Activated naive CD4-positive, alpha-beta T cell treated with anti-CD3 and anti-CD28 coated beads, Interleukin-2, amount 50 U/mL, for 72 hours (primary cell): ENCODE results near the gene G6PD. TPM values are rescaled to one million over a fixed set of nuclear protein-coding genes. Genes with fewer than 3 reads are reported as not detected.
A peak's percentile ranks its signal among the peaks of the same experiment; 100 is the strongest.
"Not testable (repeated sequence)": the region's sequence is repeated elsewhere in the genome, so short reads cannot be mapped to it uniquely, and the experiment has no call there.

ENCODE experiments used
- ATAC-seq, 2 donors: fragments of 150-1000 bp; cut with Tn5 transposase; 2 replicates each; pipeline ENCODE4 v1.10.0; 2021; ENCODE audit warnings: mild to moderate bottlenecking in 2 of 2, moderate library complexity in 2 of 2
- DNase-seq, 2 donors: peaks; one replicate each; pipeline ENCODE4 v3.0.0; 2021 to 2022; ENCODE audit warnings: low spot score in 2 of 2
- H3K27ac Mint-ChIP-seq, 2 donors: one replicate each; pipeline ENCODE4 v1.8.0; 2022; ENCODE audit warnings: mild to moderate bottlenecking in 2 of 2, mixed read lengths in 2 of 2
- H3K36me3 Mint-ChIP-seq, 2 donors: one replicate each; pipeline ENCODE4 v1.8.0; 2022; ENCODE audit warnings: mixed read lengths in 2 of 2
- H3K9me3 Mint-ChIP-seq, 2 donors: one replicate each; pipeline ENCODE4 v1.8.0; 2022; ENCODE audit warnings: mixed read lengths in 2 of 2
- total RNA-seq, 2 donors: library from RNA; stranded (reverse); gene quantifications; one replicate each; pipeline ENCODE4 v1.2.3, GENCODE V29; 2022

Gene G6PD
- total RNA-seq = 10 to 100 TPM; 74.2 to 75.9 TPM

DNA sequence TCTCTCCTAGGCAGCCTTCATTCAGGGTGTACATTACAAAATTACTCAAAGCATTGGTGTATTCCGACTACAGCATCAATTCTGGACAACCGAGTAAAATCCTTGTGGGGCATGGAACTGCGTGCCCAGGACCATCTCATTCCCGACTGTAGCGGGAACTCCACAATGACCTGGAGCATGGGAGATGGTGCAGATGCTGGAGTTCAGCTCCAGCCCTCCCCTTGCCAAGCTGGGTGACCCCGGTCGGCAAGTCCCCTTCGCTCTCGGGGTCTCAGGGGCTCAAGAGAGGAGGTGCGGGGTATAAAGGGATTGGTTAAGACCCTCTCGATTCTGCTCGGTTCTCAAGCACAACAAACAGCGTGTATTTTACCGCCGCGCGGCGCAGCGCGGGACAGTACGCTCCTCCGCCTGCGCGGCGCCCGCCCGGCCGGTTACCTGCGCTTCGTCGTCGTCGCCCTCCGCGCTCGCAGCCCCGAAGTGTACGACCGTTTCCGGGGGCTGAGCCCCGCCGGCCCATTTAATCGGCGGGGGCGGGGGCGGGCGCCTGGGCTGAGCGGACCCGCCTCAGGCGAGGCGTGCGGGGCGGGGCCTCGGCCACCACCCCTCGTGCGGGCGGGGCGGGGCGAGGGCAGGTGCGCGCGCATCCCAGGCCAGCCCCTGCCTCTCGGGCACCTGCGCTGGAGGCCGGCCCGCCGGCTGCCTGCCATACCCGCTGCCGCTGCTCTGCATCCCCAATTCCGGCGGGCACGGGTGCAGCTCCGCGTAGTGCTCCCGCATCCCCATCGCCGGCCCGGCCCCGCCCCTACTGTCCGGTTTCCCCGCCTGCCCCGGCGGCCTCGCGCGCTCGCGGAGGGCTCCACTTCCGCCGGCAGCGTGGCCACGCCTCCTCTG lies at the start of gene G6PD:
TSS of gene G6PD (minus strand) at position 493 of the 891 bp plus-strand sequence. CDS start 691 bp downstream, outside the sequence.
- H3K27ac Mint-ChIP-seq = peak within 1 kb of the TSS; percentile 97 to 99
- no peaks in the 10 kb centered on the region for H3K9me3 Mint-ChIP-seq
- peak in 1 of 2 donors; percentile 75 for DNase-seq
- peak; percentile 64 to 72 for ATAC-seq
- H3K36me3 Mint-ChIP-seq = peaks cover 11 to 19% of the 10 kb centered on the region in 2 donors

GRCh38 chrX:154595559-154596249 lies 49.1 kb upstream of the G6PD start:
- Mint-ChIP-seq H3K9me3 (peaks cover 4% of the 10 kb centered on the region in 2 donors), H3K36me3 (no peaks in the 10 kb centered on the region), H3K27ac (no peak overlapping the region)
- DNase-seq (no peak), ATAC-seq (no peak)

DNA sequence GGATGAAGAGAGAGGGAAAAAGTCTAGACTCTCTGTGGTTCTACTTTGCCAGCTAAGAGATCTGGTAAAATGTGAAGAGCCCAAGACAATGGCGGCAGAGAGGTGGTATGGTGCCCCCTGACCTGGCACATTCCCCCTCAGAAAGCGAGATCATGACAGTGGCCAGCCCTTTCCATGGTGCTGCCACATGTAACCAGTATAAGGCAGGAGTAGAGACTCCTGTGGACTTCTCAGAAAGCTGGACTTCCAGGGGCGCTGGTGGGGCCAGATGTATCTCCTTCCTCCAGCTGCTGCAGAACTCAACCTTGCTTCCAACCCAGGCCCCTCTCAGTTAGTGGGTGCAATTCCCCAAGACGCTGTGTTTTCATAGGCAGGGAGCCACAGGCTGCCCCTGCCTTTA lies 47.8 kb upstream of the G6PD start:
- DNase-seq (no peak), ATAC-seq (no peak)
- no peaks in the 10 kb centered on the region for H3K36me3 Mint-ChIP-seq
- no peak overlapping the region for H3K27ac Mint-ChIP-seq
- peaks cover 4% of the 10 kb centered on the region in 2 donors for H3K9me3 Mint-ChIP-seq

DNA sequence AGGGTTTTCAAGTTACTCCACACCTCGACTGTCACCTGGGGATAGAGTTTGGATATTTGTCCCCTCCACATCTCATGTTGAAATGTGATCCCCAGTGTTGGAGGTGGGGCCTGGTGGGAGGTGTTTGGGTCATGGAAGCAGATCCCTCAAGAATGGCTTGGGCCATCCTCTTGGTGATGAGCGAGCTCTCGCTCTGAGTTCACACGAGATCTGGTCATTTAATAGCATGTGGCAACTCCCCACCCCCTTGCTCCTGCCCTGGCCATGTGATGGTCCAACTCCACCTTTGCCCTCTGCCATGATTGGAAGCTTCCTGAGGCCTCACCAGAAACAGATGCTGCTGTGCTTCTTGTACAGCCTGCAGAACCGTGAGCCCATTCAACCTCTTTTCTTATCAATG lies 46.6 kb upstream of the G6PD start:
- Mint-ChIP-seq H3K9me3 (peaks cover 4% of the 10 kb centered on the region in 2 donors), H3K27ac (no peak overlapping the region), H3K36me3 (no peaks in the 10 kb centered on the region)
- ATAC-seq (no peak), DNase-seq (no peak)

GRCh38 chrX:154592505-154592904 lies 45.9 kb upstream of the G6PD start:
- H3K36me3 Mint-ChIP-seq = no peaks in the 10 kb centered on the region
- ATAC-seq (no peak), DNase-seq (no peak)
- H3K9me3 Mint-ChIP-seq = peaks cover 4% of the 10 kb centered on the region in 2 donors
- no peak overlapping the region for H3K27ac Mint-ChIP-seq

DNA sequence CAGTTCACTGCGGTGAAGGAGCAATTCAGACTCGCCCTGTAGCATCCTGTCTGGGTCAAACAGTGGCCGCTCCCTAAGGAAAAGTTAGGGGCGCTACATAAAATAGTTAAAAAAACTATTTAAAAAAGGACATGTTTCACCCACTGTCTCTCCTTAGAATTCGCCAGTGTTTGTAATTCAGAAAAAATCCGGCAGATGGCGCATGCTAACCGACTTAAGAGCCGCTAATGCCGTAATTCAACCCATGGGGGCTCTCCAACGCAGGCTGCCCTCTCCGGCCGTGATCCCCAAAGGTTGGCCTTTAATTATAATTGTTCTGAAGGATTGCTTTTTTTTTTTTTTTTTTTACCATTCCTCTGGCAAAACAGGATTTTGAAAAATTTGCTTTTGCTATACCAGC lies 43.8 kb upstream of the G6PD start:
- H3K27ac Mint-ChIP-seq, H3K36me3 Mint-ChIP-seq: not testable (repeated sequence)

GRCh38 chrX:154584585-154585183 lies 38.0 kb upstream of the G6PD start, which contains the start of gene CTAG1A:
Gene CTAG1A (plus strand): TSS chrX:154585133. CDS start chrX:154585207, 74 bp downstream.
- H3K27ac Mint-ChIP-seq, DNase-seq, ATAC-seq, H3K36me3 Mint-ChIP-seq, H3K9me3 Mint-ChIP-seq: not testable (repeated sequence)

More for the DNA sequence above, 43.8 kb upstream of the G6PD start:
- not testable (repeated sequence) for H3K9me3 Mint-ChIP-seq, ATAC-seq, DNase-seq

- not testable (repeated sequence) for H3K27ac Mint-ChIP-seq, H3K9me3 Mint-ChIP-seq, DNase-seq, H3K36me3 Mint-ChIP-seq
- ATAC-seq = peak in 1 of 2 donors; percentile 53
Measured at GRCh38 chrX:154582994-154583393, 36.3 kb upstream of the G6PD start.

DNA sequence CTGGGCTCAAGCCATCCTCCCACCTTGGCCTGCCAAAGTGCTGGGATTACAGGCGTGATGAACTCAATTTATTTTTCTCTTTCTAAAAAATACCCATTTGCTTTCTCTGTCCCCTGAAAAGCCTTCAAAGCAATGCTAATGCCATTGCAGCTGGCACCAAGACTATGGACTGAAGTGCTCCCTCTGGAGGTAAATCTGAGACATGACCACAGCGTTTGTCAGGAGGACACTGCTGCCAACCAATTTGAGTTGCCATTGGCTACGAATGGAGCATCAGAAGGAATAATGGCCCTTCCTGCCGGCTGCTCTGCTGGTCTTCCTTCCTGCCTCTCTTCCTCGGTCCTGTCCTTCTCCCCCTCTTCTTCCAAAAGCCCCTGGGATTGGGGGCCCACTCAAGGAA lies 28.4 kb upstream of the G6PD start:
- H3K9me3 Mint-ChIP-seq, H3K27ac Mint-ChIP-seq, DNase-seq, H3K36me3 Mint-ChIP-seq: not testable (repeated sequence)
- ATAC-seq = peak; percentile 55 to 58

DNA sequence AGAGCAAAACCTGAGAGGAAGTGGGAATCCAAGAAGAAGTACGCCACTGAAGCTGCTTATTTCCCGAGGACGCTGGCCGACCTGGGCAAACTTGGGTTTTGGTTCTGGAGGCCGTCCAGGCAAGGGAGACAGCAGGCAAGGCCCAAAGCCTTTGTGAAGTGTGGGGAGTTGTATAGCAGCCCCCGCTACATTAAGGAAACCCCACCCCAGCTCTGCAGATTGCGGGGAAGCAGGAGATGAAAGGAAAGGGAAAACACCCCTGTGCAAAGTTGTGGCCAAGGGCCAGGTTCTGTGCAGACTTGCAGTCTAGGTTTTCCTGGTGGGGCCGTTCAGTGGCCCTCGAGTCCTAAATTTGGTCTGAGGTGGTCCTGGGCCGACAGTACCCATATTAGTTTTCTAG lies 26.4 kb upstream of the G6PD start:
- not testable (repeated sequence) for ATAC-seq, DNase-seq, H3K36me3 Mint-ChIP-seq, H3K9me3 Mint-ChIP-seq, H3K27ac Mint-ChIP-seq

DNA sequence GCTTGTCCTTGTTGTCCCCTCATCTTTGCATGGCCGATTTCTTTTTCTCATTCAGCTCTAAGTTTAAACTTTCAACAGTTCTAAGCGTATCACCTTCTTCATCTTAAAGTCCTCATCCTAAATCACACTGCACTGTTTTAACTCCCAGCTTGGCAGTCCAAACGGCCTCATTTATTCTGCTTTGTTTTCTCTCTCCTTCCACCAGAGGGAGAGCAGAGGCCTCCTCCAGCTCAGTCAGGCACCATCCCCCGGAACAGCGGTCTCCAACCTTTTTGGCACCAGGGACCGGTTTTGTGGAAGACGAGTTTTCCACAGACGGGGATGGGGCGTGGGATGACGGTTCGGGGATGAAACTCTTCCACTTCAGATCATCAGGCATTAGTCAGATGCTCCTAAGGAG lies 23.7 kb upstream of the G6PD start:
- H3K9me3 Mint-ChIP-seq, ATAC-seq, DNase-seq, H3K36me3 Mint-ChIP-seq, H3K27ac Mint-ChIP-seq: not testable (repeated sequence)

DNA sequence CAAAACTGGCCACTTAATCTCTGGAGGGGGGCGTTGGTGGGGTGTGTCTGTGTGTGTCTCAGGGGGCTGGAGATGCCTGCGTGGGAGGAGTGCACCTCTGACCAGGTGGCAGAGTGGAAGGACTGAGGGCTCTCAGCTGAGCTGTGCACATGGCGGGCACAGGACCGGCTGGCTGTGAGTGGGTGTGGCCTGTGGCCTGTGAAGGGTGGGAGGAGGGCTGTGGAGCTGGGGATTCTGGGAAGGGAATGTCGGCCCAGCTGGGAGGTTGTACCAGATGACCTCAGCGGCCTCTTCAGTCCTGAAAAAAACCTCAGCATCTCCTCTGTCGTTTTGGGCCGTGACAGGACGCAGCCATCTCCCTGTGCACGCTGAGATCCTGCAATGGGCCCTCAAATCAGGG lies 15.6 kb upstream of the G6PD start:
- not testable (repeated sequence) for ATAC-seq, H3K9me3 Mint-ChIP-seq, H3K36me3 Mint-ChIP-seq, H3K27ac Mint-ChIP-seq, DNase-seq

DNA sequence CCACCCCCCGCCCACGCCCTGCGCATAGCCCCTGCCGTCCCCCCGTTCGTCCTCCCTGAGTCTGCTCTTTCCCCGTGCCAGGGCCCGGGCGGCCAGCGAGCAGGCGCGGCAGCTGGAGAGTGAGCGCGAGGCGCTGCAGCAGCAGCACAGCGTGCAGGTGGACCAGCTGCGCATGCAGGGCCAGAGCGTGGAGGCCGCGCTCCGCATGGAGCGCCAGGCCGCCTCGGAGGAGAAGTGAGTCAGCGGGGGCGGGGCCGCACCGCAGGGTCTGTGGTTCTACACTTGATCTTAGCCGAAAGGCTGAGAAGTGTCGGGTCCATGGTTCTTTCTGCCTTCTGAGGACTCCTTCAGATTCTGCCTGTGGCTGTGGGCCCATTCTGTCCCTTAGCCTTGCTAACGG lies 13.7 kb upstream of the G6PD start:
- not testable (repeated sequence) for H3K9me3 Mint-ChIP-seq, H3K27ac Mint-ChIP-seq, DNase-seq, H3K36me3 Mint-ChIP-seq
- peak in 1 of 2 donors; percentile 28 for ATAC-seq

DNA sequence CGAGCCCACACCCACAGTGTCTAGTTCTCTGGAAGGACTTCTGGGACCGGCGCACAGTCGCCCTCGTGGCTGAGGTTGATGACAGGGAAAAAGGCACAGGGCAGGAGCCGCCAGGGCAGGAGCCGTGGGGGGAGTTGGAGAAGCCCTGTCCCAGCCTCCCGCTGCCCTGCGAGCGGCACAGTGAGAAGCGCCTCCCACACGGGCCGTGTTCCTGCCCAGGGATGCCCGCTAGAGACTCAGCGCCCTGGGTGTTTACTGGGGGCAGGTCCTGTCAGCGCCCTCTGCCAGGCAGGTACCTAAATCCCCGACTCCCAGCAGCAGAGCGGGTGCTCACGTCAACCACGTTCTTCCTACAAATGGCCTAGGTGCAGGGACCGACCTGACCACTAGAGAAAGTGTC lies 12.2 kb upstream of the G6PD start:
- not testable (repeated sequence) for H3K9me3 Mint-ChIP-seq, H3K36me3 Mint-ChIP-seq, DNase-seq, ATAC-seq, H3K27ac Mint-ChIP-seq

DNA sequence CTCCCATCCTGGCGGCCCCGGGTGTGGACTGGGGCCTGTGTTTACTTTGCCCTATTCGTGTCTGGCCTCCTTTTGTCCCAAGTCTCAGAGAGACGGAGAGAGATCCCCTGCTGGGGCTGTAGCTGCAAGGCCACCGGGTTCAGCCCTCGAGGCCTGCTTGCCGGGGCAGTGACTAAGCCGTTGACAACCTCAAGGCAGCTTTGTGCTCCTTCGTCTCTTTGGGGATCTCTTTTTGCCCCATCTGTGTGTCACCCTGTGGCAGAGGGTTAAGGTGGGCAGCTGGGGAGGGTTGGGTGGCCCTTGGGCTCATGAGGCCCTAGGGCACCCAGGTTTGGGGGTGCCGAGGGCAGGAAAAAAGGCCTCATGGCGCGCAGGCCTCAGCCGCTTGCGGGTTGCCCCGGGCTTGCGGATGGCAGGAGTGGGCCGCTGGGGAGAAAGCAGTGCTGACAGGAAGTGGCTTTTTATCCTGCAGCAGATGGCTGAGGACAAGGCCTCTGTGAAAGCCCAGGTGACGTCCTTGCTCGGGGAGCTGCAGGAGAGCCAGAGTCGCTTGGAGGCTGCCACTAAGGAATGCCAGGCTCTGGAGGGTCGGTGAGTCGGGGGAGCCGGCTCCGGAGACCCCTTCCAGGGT lies 11.5 kb upstream of the G6PD start:
- DNase-seq, H3K36me3 Mint-ChIP-seq, H3K27ac Mint-ChIP-seq, H3K9me3 Mint-ChIP-seq: not testable (repeated sequence)
- ATAC-seq = peak; percentile 82 to 87

DNA sequence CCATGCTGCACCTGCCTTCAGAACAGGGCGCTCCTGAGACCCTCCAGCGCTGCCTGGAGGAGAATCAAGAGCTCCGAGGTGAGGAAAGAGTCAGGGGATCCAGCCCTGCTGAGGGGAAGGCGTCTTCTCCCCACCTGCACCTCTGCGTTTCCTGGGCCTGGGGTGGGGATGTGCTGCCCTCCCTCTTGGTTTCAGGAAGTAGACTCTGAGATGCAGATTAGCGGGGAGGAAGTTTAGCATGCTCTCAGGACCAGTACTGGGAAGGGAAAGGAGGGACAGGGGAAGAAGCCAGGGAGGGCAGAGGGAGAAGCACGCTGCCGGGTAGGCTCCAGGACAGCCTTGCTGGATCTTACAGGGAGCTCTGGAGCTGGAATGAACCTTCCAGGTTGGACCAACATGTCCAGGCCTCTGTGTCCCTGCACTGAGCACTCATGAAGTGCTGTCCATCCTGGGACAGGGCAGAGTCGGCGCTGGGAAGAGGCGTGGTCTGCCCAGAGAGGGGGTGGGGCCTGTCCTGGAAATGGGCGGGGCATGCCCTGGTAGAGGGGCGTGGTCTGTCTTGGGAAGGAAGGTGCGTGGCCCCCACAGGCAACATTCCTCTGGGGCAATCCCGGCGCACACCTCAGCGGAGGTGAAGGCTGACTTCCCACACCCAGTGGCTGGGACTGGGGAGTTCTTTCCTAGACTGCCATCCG lies 5.6 kb upstream of the G6PD start:
- Mint-ChIP-seq H3K36me3 (peaks cover 11 to 13% of the 10 kb centered on the region in 2 donors), H3K27ac (peak overlapping the region; percentile 48 to 88)
- not testable (repeated sequence) for DNase-seq, ATAC-seq, H3K9me3 Mint-ChIP-seq
